Hypothalamus (tissue), 51 donors: ENCODE data around the gene WDR27.
A peak's percentile ranks its signal among the peaks of the same experiment; 100 is the strongest.

Source experiments
- DNase-seq, 51 donors: peaks; one replicate each; lab custom pipeline; 2025; lab: John Stamatoyannopoulos, UW

The WDR27 gene

DNA sequence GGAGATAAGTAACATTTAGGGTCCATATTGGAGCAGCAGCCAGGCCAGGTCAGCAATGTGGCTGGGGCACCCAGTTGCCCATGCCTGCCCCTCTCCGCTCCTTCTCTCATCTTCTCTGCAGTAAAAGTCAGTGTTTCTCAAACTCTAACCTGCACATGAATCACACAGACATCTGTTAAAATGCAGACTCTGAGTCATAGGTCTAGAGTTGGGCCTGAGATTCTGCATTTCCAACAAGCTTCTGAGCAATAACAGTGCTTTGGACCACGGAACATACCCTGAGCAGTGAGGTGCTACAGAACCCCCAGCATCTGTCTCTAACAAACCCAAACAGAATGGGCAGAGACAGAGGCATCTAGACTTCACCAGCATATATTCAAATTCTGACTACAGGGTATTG is 12.3 kb upstream of the WDR27 start:
- DNase-seq = no peak

DNA sequence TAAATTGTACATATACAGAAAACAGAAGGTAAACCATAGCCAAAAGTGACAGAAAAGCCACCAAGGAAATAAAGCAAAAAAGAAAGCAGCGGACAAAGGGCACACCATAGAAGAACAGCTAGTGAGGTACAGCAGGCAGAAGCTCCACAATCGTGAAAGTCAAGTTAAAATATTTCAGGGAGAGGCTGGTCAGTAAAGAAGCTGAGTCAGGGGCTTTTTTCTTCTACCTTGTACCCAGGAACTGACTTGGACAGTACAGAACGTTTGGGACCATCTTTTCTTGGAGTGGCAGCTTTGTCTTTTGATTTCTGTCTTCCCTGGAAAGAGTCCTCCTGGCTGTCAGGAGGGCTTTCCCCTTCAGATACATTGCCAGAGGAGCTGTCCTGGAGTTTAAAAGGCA is 8.2 kb upstream of the WDR27 start:
- no peak for DNase-seq

DNA sequence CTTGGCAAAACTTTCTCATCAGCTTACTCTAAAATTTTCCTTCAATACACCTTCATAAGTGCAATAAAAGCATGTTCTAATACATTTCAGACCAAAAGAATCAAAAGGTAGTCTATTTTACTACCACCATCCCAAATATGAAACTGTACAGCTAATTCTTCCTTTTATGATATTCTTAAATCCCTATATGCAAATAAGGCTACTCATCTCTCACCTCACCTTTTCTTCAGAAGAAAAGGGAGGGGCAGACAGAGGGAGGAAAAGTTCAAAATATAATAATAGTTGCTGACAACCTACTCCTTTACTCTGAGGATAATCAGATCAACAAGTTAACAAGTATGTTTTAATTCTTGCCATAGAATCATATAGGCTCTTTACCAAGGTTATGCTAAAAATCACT is 7.5 kb upstream of the WDR27 start:
- no peak for DNase-seq

DNA sequence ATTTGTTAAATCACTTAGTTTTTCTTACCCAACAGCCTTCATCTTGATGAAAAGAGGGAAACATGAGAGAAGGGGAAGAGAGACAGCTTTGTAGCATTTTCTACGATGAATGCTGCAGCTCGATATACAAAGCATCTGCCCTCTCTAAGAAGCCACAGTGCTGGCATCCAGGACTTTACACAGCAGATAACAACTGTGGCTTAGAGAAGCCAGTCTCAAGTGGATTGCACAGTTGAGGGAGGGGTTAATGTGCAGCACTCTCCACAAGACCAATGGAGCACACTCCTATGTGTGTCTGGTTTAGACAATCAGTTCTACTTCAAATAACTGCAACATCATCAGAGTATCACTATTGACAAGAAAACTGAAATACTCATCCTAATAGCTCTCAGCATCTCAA is 5.9 kb upstream of the WDR27 start:
- no peak for DNase-seq

DNA sequence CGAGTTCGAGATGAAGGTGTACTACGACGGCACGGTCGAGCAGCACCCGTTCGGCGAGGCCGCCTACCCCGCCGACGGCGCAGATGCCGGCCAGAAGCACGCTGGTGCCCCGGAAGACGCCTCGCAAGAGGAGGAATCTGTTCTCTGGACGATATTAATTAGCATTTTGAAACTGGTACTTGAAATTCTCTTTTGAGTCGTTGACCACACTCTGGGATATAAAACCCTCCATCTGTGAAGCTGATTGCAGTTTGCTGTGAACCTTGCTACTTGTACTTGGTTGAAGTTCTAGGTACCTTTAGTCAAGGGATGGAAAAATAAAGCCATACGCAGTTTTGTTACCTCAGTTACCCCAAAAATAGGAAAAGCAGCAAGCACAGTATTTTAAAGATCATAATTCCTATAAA is 1.0 kb upstream of the WDR27 start:
- no peak for DNase-seq

DNA sequence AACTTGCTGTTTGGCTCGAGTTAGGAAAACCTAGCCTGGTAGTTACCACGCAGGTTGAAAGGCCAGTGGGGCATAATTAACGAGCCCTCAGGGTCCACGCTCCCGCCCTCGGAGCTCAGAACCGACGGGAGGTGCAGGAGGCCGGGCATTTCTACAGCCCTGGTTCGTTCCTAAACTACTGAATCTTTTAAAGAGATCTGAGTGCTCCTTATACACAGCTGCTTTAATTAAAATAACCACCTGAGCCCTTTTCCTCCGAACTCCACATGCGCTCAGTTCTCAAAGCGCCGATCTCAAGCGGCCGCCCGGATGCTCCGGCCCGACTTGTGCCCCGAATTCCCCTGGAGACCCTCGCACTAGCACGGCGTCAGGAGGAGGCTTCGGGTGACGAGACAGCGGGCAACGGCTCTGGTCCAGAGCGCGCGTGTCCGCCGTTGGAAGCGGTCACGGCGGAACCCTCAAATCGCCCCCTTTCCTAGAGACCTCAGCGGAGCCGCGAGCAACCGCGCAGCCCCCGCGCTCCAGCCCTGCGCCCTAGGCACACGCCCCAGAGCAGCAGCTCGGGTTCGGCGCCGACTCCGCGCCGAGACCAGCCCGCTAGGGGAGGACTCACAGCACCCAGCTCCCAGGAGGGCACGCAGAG is 397 bp downstream of the WDR27 start:
- DNase-seq = peak in 2 of 51 donors; percentile 43 to 44

DNA sequence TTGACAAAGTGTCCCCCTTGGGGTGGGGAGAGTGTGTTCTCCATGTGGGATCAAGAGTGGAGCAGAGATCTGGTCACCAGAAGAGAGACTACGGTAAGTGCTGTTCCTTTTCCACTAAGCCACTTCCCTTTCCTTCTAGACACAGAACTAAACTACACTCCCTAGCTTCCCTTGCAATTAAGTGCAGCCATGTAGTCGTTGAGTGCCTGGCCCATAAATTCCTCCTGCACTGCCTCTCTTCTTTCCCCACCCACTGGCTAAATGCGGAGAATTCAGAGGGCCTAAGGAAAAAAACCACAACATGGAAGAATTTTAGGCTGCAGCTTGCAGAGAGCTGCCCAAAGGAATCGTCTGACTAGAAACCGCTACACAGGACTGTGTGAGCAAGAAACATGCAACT is 1.5 kb downstream of the WDR27 start:
- no peak for DNase-seq

DNA sequence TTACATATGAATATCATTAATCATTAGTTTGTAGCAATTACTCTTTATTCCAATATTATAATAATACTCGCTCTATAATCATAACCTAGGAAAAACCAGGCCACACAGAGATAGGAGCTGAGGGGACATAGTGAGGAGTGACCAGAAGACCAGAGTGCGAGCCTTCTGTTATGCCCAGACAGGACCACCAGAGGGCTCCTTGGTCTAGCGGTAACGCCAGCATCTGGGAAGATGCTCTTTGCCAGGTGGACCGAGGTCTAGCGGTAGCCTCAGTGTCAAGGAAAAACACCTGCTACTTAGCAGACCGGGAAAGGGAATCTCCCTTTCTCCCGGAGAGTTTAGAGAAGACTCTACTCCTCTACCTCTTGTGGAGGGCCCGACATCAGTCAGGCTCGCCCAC is 4.7 kb downstream of the WDR27 start:
- peak in 3 of 51 donors; percentile 7 to 11 (median 10) for DNase-seq

DNA sequence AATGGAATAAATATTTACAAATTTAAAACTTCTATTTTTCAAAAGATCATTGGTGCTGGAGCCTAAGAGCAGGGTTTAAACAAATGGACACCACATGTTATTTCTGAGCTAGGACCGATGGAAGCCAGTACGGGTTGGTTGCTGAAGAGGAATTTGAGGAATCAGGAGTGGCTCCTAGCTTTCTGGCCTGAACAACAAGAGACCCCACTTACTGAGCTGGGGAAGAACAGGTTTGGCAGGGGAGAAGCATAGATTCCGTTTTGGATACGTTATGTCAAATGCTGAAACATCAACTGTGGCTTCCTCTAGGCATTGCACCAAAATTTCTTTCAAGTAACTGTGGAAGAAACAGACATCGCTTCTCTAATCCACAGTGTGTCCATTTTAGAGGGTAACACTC is 6.7 kb downstream of the WDR27 start:
- no peak for DNase-seq

DNA sequence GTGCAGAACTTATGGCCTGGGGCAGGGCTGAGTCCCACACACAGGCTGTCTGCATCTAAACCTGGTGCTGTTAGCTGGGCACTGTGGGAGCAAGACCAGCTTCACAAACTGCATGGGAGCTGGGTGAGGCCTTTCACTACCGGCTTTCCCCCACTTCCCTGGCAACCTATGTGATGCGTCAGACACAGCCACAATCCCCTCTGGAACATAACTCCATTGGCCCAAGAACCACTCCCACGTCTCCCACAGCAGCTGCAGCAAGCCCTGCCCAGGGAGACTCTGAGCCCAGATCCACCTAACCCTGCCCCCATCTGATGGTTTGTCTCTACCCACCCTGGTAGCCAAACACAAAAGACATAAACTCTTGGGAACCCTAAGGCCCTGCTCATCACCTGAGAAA is 9.3 kb downstream of the WDR27 start:
- DNase-seq = no peak

DNA sequence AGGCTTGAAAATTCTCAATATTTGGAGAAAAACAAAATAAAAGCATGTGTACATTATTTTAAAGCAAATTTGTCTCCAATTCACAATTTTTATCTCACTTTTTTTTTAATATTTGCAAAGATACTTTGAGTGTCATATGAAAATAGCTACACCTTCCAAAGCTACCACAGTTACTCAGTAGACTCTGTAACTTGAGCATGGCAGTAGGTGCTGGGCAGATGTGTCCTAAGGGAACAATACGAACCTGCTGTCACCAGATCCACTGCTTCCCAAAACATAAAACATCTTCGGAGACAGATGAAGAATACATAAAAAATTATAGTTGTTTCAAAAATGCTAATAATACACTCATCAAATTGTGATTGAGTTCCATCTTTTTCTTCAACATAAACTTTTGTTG is 10.6 kb downstream of the WDR27 start:
- no peak for DNase-seq

DNA sequence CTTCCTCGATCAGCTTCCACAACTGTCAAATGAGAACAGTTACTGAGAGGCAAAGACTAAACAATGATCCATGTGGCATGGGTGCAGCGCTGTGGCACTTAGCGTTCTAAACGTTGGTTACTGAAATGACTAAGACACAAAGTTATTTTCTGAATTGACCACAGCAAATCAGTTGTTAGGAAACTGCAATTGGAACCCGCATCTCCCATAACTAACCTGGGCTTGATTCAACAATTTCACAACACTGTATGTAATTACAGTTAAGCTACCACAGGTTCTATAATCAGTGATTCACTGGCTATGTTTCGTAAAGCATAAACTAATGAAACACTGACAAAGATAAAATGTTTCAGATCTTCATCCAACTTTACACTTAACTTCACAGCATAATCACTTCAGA is 12.5 kb downstream of the WDR27 start:
- no peak for DNase-seq

DNA sequence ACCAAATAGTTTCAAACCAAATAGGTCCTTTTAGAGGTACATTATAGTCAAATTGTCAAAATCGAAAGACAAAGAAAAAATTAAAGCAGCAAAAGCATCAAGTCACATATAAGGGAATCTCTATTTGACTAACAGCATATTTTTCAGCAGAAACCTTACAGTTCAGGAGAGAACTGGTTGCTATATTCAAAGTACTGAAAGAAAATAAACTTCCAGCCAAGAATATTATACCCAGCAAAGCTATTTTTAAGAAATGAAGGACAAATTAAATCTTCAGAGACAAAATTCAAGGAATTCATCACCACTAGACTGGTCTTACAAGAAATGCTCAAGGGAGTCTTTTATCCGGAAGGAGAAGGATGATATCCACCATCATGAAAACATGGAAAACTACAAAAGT is 16.0 kb downstream of the WDR27 start:
- no peak for DNase-seq

DNA sequence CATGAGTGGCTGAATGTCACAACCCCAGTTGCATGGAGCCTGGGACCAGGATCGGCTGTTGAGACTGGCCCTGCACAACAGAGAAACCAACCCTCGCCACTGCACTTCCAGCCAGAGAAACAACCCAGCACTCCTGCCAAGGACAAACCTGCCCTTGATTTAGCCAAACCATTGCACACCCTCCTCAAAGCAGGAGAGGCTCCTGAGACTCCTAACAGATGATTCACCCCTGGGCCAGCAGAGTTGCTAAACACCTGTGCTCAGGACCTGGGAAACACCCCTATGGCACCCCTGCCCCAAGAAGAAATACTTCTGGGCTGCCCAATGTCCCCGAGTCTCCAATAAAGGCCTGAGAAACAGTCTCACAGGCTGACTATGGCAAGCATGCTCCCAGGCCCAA is 17.8 kb downstream of the WDR27 start:
- DNase-seq = no peak

DNA sequence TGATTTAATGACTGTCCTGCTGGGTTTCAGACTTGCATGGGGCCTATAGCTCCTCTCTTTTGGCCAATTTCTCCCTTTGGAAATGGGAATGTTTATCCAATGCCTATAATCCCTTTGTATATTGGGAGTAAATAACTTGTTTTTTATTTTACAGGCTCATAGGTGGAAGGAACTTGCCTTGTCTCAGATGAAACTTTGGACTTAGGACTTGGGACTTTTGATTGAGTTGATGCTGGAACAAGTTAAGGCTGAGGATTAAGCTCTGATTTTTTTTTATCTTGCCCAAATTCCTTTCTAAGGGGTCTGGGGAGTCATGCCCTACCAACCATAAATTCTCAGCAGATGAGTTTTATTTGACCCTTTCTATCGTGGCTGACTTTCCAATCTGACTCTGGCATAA is 23.5 kb downstream of the WDR27 start:
- DNase-seq = no peak

DNA sequence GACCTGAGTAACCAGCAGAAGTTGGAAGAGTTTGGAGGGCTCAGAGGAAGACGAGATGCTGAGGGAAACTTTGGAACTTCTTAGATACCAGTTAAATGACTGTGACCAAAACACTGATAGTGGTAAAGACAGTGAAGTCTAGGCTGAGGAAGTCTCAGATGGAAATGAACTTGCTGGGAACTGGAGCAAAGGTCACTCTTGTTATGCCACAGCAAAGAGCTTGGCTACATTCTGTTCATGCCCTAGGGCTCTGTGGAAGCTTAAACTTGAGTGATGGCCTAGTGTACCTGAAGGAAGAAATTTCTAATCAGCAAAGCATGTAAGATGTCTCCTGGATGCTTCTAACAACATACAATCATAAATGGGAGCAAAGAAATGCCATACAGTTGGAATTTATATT is 24.7 kb downstream of the WDR27 start:
- no peak for DNase-seq

DNA sequence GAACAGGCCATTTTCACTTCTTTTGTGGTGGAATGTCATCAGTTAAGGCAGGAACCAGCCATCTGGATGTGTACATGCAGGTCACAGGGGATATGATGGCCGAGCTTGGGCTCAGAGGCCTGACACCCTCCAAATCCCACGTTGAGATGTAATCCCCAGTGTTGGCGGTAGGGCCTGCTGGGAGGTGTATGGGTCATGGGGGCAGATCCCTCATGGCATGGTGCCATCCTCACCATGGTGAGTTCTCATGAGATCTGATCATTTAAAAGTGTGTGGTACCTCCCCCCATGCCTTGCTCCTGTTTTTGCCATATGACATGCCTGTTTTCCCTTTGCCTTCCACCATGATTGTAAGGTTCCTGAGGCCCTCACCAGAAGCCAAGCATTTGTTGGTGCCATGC is 26.8 kb downstream of the WDR27 start:
- no peak for DNase-seq

DNA sequence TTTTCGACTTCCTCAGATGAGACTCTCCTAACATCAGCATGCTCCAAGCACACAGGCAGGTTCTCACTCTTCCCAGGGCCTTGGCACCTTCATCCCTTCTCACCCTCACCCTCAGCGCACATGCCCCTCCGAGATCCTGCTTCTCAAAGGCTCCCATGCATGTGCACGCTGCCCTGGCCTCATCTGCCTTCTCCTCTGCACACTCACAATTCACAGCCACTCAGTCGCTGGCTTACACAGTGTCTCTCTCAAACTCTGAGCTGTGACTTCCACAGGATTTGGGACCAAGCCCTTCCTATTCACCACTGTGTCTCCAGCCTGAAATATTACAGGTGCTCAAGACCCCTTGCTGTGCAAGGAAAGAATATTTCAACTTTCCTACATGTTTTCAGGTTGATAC is 30.3 kb downstream of the WDR27 start:
- no peak for DNase-seq

DNA sequence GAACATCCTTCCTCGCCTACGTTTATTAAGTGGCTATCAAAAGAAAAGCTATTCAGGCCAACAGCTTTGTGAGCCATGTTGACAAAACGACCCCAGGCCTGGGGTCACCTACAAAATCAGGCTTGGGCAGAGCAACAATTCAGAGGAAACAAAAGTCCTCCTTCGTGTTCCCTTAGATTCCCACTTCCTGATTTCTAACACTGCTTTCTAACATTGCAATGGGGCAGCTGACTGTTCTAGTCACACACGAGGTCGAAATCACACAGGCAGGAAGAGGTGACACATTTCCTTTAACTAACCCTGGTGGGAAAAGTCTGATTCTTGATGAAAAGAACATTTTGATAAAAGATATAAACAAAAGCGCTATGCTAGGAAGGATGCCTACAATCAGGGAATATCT is 31.9 kb downstream of the WDR27 start:
- DNase-seq = no peak

DNA sequence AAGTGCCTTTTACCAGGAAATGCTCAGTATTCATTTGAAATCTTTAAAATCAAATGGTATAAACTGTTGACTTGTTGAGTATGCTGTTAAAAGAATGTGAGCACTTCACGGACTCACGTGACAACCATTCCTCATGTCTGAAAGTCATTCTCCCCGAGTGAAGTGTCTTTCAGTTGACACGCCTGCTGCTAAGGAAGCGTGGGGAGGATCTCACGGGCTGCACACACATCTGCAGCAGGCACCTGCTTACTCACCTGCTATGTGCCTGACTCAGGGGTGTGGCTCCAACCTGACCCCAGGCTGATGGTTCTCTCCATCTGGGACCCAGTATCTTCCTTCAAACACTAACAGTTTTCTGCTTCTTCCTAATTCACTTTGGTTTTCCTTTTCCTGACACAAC is 32.7 kb downstream of the WDR27 start:
- no peak for DNase-seq

DNA sequence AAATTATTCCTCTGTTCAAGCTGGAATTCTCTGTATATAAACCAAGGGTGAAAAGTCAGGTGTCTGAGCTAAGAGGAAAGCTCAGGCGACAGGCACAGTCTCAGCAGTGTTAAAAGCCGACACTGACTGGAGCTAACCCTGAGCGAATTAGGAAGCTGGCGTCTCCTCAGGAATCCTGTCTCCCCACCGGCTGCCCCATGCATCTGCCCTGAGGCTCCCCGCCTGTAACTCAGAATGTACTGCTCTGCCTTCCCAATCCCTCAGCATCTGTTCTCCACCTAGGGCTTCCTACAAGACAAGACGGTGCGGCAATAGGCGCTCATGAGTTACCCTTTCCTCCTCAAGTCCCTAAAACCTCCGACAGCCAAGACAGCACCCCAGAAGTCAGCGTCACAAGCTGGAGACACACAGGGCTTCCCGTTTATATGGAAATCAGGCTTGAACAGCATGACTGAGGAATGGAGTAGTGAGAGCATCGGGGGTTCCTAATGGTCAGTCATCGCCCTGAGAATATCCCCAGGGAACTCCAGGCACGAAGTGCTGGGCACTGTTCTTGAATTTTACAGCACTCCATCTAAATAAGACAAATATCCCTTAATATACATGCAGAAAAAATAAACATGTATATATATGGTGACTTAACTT is 33.5 kb downstream of the WDR27 start:
- DNase-seq = no peak

DNA sequence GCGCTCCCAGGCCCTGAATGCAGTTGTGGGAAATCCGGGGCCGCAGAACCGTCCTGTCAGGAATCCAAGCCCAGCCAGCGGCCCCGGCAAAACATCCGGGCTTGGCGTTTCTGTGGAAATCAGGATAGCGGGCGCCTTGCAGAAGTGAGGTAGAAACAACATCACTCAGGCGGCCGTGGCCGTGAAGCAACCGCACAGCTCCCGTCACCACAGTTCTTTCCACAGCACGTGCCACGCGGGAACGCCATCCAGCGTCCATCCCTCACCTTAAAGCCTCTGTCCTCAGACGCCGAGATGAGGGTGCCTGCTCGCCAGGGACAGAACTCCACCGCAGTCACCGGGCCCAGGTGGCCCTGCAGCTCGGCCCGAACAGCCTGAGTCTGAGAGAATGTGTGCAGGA is 34.1 kb downstream of the WDR27 start:
- no peak for DNase-seq

DNA sequence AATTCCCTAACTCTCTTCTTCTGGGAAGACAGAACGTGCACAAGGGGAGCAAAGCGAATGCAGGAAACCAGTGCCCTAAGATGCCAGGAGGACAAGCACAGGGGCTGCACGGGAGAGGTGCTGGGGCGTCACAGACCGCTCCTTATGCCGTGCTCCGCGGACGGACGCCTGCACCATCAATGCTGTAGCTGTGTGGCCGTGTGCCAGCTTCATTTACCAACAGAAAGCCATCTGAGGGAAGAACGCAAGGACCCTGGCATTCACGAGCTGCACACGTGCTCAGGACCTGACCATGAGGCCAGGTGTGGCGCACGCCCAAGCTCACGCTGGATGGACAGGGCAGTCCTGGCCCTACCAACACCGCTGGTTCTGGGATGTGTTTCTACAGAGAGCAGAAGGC is 35.4 kb downstream of the WDR27 start:
- DNase-seq = no peak
